HepG2 (cell line): ENCODE data around the gene CEBPA. TPM values are rescaled to one million over a fixed set of nuclear protein-coding genes. Genes with fewer than 3 reads are reported as not detected.

Source experiments
- KDM2A ChIP-seq: sonication (generic); formaldehyde crosslinking; IDR thresholded peaks from 2 replicates; pipeline ENCODE4 v1.4.0; 2020; ENCODE audit warnings: low read depth, missing genetic modification reagents, borderline replicate concordance
- KDM5B ChIP-seq: sonication (generic); formaldehyde crosslinking; IDR thresholded peaks from 2 replicates; pipeline ENCODE4 v1.4.0; 2020; ENCODE audit warnings: missing genetic modification reagents, mild to moderate bottlenecking, borderline replicate concordance
- NFIC ChIP-seq: IDR thresholded peaks from 2 replicates; pipeline ENCODE4 v1.6.1; 2012; ENCODE audit warnings: mild to moderate bottlenecking, low read length, inconsistent platforms
- PRPF4 ChIP-seq: fragments of 200-400 bp; formaldehyde crosslinking; IDR thresholded peaks from 2 replicates; pipeline ENCODE4 v1.6.1; 2016; ENCODE audit warnings: low read length, low read depth; ENCODE audit not compliant: poor library complexity, severe bottlenecking
- RBFOX2 ChIP-seq: fragments of 200-400 bp; formaldehyde crosslinking; IDR thresholded peaks from 2 replicates; pipeline ENCODE4 v1.6.1; 2017; ENCODE audit warnings: low read depth, mild to moderate bottlenecking, low read length
- YY1 ChIP-seq: IDR thresholded peaks from 2 replicates; pipeline ENCODE4 v1.6.1; 2011; ENCODE audit warnings: low read length, low read depth, moderate library complexity, mild to moderate bottlenecking; ENCODE audit not compliant: insufficient read depth, insufficient replicate concordance
- ZBTB20 ChIP-seq: sonication (generic); formaldehyde crosslinking; IDR thresholded peaks from 2 replicates; pipeline ENCODE4 v1.8.1; 2023; ENCODE audit warnings: missing genetic modification reagents, low read depth, mild to moderate bottlenecking, borderline replicate concordance
- ZBTB38 ChIP-seq: sonication (generic); formaldehyde crosslinking; IDR thresholded peaks from 2 replicates; pipeline ENCODE4 v1.5.1; 2020; ENCODE audit warnings: mild to moderate bottlenecking, missing genetic modification reagents
- ZEB1 ChIP-seq: IDR thresholded peaks from 2 replicates; pipeline ENCODE4 v1.6.1; 2012; ENCODE audit warnings: mild to moderate bottlenecking, low read depth, inconsistent platforms; ENCODE audit not compliant: insufficient replicate concordance
- ZNF251 ChIP-seq: sonication (generic); formaldehyde crosslinking; IDR thresholded peaks from 2 replicates; pipeline ENCODE4 v1.9.0; 2021; ENCODE audit warnings: mild to moderate bottlenecking, missing genetic modification reagents
- ZNF256 ChIP-seq: sonication (generic); formaldehyde crosslinking; conservative IDR thresholded peaks from 2 replicates; pipeline ENCODE4 v1.4.0; 2020; ENCODE audit warnings: missing genetic modification reagents
- ZNF260 ChIP-seq: sonication (generic); formaldehyde crosslinking; IDR thresholded peaks from 2 replicates; pipeline ENCODE4 v1.4.0; 2020; ENCODE audit warnings: missing genetic modification reagents, low read depth, mild to moderate bottlenecking, borderline replicate concordance
- ZNF619 ChIP-seq: sonication (generic); formaldehyde crosslinking; IDR thresholded peaks from 2 replicates; pipeline ENCODE4 v1.4.0; 2020; ENCODE audit warnings: mild to moderate bottlenecking, missing genetic modification reagents
- ZNF746 ChIP-seq: sonication (generic); formaldehyde crosslinking; IDR thresholded peaks from 2 replicates; pipeline ENCODE4 v1.8.0; 2022; ENCODE audit warnings: mild to moderate bottlenecking, missing genetic modification reagents
- ZNF772 ChIP-seq: sonication (generic); formaldehyde crosslinking; IDR thresholded peaks from 2 replicates; pipeline ENCODE4 v1.5.0; 2020; ENCODE audit warnings: mild to moderate bottlenecking, missing genetic modification reagents
- ZNF792 ChIP-seq: IDR thresholded peaks from 2 replicates; pipeline ENCODE4 v1.6.1; 2016
- polyA plus RNA-seq, 8 experiments: library from polyadenylated mRNA; depleted of rRNA in 3 of 8; stranded (reverse) in 7 of 8; unstranded in 1 of 8; fragments of >200 nt; fragmentation: Illumina TruSeq in 4 of 8; extraction: Trizol in 4 of 8; gene quantifications; 2 replicates each; pipeline versions ENCODE4 v1.2.1 to v1.2.3, GENCODE V29; 2011 to 2016; ENCODE audit warnings: low read depth in 4 of 8, missing spikeins in 1 of 8, mixed read lengths in 1 of 8; ENCODE audit not compliant: insufficient read depth in 1 of 8
- total RNA-seq, 5 experiments: library from RNA; depleted of rRNA; stranded (reverse); fragments of >200 nt; fragmentation: Illumina TruSeq; extraction: Trizol; gene quantifications; 2 replicates each; pipeline ENCODE4 v1.2.3, GENCODE V29; 2016; ENCODE audit warnings: low read depth in 1 of 5
- TF ChIP-seq, protein P1 (sequence below): sonication (generic); formaldehyde crosslinking; IDR thresholded peaks from 2 replicates; pipeline ENCODE4 v1.5.0; 2020; ENCODE audit warnings: mild to moderate bottlenecking, missing genetic modification reagents, borderline replicate concordance
- TF ChIP-seq, protein P2 (sequence below): sonication (generic); formaldehyde crosslinking; IDR thresholded peaks from 2 replicates; pipeline ENCODE4 v1.4.0; 2020; ENCODE audit warnings: mild to moderate bottlenecking, missing genetic modification reagents
- TF ChIP-seq, protein P3 (sequence below): sonication (generic); formaldehyde crosslinking; conservative IDR thresholded peaks from 2 replicates; pipeline ENCODE4 v1.4.0; 2020; ENCODE audit warnings: missing genetic modification reagents

Gene CEBPA
- total and polyA plus RNA-seq, 2 of the 13 experiments (the other 11 are each of a cell fraction or from before 2014, with no cell fraction given): 24.8 to 103 TPM

DNA sequence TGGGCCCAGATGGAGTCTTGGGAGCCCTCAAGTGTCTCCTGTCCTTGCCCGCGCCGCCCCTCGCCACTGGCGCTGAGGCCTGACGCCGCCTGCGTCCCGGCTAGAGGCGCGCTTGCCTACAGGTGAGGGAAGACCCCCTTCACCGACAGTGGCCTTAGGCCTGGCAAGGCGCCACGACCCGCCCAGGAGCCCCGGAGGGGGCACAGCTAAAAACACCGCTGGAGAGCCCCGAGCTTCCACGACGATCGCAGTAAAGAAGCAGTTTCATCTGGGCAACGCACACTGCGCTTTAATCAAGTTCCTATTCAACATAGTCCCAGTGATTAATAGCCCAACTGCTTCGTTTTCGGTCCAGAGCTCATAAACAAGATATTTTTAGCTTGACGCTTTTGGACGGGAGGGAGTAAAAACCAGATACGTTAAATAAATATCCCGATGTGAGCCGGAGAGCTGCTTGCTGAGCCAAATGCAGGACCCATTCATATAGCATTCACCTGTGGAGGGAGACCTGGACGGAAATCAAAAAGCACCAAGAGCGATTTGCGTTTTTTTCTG is 1.5 kb upstream of the CEBPA start (continued):
- TF ChIP-seq, protein P1, sequence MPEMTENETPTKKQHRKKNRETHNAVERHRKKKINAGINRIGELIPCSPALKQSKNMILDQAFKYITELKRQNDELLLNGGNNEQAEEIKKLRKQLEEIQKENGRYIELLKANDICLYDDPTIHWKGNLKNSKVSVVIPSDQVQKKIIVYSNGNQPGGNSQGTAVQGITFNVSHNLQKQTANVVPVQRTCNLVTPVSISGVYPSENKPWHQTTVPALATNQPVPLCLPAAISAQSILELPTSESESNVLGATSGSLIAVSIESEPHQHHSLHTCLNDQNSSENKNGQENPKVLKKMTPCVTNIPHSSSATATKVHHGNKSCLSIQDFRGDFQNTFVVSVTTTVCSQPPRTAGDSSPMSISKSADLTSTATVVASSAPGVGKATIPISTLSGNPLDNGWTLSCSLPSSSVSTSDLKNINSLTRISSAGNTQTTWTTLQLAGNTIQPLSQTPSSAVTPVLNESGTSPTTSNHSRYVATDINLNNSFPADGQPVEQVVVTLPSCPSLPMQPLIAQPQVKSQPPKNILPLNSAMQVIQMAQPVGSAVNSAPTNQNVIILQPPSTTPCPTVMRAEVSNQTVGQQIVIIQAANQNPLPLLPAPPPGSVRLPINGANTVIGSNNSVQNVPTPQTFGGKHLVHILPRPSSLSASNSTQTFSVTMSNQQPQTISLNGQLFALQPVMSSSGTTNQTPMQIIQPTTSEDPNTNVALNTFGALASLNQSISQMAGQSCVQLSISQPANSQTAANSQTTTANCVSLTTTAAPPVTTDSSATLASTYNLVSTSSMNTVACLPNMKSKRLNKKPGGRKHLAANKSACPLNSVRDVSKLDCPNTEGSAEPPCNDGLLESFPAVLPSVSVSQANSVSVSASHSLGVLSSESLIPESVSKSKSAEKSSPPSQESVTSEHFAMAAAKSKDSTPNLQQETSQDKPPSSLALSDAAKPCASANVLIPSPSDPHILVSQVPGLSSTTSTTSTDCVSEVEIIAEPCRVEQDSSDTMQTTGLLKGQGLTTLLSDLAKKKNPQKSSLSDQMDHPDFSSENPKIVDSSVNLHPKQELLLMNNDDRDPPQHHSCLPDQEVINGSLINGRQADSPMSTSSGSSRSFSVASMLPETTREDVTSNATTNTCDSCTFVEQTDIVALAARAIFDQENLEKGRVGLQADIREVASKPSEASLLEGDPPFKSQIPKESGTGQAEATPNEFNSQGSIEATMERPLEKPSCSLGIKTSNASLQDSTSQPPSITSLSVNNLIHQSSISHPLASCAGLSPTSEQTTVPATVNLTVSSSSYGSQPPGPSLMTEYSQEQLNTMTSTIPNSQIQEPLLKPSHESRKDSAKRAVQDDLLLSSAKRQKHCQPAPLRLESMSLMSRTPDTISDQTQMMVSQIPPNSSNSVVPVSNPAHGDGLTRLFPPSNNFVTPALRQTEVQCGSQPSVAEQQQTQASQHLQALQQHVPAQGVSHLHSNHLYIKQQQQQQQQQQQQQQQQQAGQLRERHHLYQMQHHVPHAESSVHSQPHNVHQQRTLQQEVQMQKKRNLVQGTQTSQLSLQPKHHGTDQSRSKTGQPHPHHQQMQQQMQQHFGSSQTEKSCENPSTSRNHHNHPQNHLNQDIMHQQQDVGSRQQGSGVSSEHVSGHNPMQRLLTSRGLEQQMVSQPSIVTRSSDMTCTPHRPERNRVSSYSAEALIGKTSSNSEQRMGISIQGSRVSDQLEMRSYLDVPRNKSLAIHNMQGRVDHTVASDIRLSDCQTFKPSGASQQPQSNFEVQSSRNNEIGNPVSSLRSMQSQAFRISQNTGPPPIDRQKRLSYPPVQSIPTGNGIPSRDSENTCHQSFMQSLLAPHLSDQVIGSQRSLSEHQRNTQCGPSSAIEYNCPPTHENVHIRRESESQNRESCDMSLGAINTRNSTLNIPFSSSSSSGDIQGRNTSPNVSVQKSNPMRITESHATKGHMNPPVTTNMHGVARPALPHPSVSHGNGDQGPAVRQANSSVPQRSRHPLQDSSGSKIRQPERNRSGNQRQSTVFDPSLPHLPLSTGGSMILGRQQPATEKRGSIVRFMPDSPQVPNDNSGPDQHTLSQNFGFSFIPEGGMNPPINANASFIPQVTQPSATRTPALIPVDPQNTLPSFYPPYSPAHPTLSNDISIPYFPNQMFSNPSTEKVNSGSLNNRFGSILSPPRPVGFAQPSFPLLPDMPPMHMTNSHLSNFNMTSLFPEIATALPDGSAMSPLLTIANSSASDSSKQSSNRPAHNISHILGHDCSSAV (CRISPR knock-in tag): no peak
- TF ChIP-seq ZBTB20 (CRISPR knock-in tag) (peak; percentile 5; the same call in 1 of the 2 replicates), ZNF256 (CRISPR knock-in tag) (no peak), PRPF4 (peak; percentile 67), ZNF619 (CRISPR knock-in tag) (no peak), KDM2A (CRISPR knock-in tag) (no peak; the same call in 1 of the 2 replicates), YY1 (no peak), ZNF772 (CRISPR knock-in tag) (peak; percentile 56; the same call in 1 of the 2 replicates), NFIC (no peak), RBFOX2 (peak; percentile 4; the same call in 1 of the 2 replicates), ZNF746 (CRISPR knock-in tag) (no peak), ZEB1 (no peak), ZNF260 (CRISPR knock-in tag) (0 out of 2 replicates have a peak, but pooled peaks have one; percentile 47), ZNF251 (CRISPR knock-in tag) (no peak), ZNF792 (CRISPR knock-in tag) (no peak), ZBTB38 (CRISPR knock-in tag) (peak; percentile 70), KDM5B (CRISPR knock-in tag) (no peak)
- TF ChIP-seq, protein P2, sequence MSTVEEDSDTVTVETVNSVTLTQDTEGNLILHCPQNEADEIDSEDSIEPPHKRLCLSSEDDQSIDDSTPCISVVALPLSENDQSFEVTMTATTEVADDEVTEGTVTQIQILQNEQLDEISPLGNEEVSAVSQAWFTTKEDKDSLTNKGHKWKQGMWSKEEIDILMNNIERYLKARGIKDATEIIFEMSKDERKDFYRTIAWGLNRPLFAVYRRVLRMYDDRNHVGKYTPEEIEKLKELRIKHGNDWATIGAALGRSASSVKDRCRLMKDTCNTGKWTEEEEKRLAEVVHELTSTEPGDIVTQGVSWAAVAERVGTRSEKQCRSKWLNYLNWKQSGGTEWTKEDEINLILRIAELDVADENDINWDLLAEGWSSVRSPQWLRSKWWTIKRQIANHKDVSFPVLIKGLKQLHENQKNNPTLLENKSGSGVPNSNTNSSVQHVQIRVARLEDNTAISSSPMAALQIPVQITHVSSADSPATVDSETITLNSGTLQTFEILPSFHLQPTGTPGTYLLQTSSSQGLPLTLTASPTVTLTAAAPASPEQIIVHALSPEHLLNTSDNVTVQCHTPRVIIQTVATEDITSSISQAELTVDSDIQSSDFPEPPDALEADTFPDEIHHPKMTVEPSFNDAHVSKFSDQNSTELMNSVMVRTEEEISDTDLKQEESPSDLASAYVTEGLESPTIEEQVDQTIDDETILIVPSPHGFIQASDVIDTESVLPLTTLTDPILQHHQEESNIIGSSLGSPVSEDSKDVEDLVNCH (CRISPR knock-in tag): no peak
- TF ChIP-seq, protein P3, sequence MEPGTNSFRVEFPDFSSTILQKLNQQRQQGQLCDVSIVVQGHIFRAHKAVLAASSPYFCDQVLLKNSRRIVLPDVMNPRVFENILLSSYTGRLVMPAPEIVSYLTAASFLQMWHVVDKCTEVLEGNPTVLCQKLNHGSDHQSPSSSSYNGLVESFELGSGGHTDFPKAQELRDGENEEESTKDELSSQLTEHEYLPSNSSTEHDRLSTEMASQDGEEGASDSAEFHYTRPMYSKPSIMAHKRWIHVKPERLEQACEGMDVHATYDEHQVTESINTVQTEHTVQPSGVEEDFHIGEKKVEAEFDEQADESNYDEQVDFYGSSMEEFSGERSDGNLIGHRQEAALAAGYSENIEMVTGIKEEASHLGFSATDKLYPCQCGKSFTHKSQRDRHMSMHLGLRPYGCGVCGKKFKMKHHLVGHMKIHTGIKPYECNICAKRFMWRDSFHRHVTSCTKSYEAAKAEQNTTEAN (CRISPR knock-in tag): no peak
